Measurements from ENCODE around the gene CUEDC2.

GRCh38 chr10:102468683-102469082 lies 36.3 kb upstream of the CUEDC2 start:
- no peak for TF ChIP-seq ZNF423 (tag by site-specific recombination; IDR thresholded peaks at IDR 0.05)
- TF ChIP-seq REST (tag by site-specific recombination; IDR thresholded peaks at IDR 0.05), result no peak
- no peak for TF ChIP-seq CTCF (tag by site-specific recombination; IDR thresholded peaks at IDR 0.05)
- no peak for TF ChIP-seq ZNF416 (tag by site-specific recombination; IDR thresholded peaks at IDR 0.05)
- no peak for TF ChIP-seq ZBTB10 (tag by site-specific recombination; IDR thresholded peaks at IDR 0.05)
- TF ChIP-seq ZIC2 (tag by site-specific recombination; IDR thresholded peaks at IDR 0.05), result no peak
- TF ChIP-seq ZNF747 (tag by site-specific recombination; IDR thresholded peaks at IDR 0.05), result no peak
- no peak for TF ChIP-seq ZNF239 (tag by site-specific recombination; IDR thresholded peaks at IDR 0.05)
